Neural cell (in vitro differentiated cells): ENCODE results near the gene GNPTAB. TPM values are rescaled to one million over a fixed set of nuclear protein-coding genes. Genes with fewer than 3 reads are reported as not detected.

Experiments
- H2AFZ ChIP-seq: fragments of 200-600, 300-800 bp; sonication (generic), shearing (Covaris generic); 2 replicates; pipeline ENCODE4 v1.6.0; 2014; ENCODE audit warnings: low read depth, mild to moderate bottlenecking, antibody characterized with exemption, low read length, moderate library complexity
- H3F3A ChIP-seq: fragments of 200-600 bp; shearing (Covaris generic); 2 replicates; pipeline ENCODE4 v1.6.1; 2016; ENCODE audit warnings: mild to moderate bottlenecking, moderate library complexity, mixed read lengths, antibody characterized with exemption, low read length; ENCODE audit not compliant: insufficient read depth, poor library complexity, severe bottlenecking
- H3K27ac ChIP-seq: fragments of 200-600, 300-800 bp; sonication (generic), shearing (Covaris generic); 2 replicates; pipeline ENCODE4 v1.5.1; 2014; ENCODE audit warnings: mild to moderate bottlenecking, low read length, moderate library complexity
- H3K27me3 ChIP-seq: fragments of 300-800, 200-600 bp; sonication (generic), shearing (Covaris generic); 2 replicates; pipeline ENCODE4 v1.6.0; 2014; ENCODE audit warnings: mild to moderate bottlenecking, low read depth, low read length, moderate library complexity; ENCODE audit not compliant: insufficient read depth
- H3K36me3 ChIP-seq: fragments of 300-800, 200-600 bp; sonication (generic), shearing (Covaris generic); 2 replicates; pipeline ENCODE4 v1.5.1; 2014; ENCODE audit warnings: mild to moderate bottlenecking, antibody characterized with exemption, low read length, moderate library complexity; ENCODE audit not compliant: insufficient read depth
- H3K4me2 ChIP-seq: fragments of 300-800, 200-600 bp; sonication (generic), shearing (Covaris generic); 2 replicates; pipeline ENCODE4 v1.6.0; 2014; ENCODE audit warnings: mild to moderate bottlenecking, low read length
- H3K4me3 ChIP-seq: fragments of 300-800, 200-600 bp; sonication (generic), shearing (Covaris generic); 2 replicates; pipeline ENCODE4 v1.5.1; 2014; ENCODE audit warnings: mild to moderate bottlenecking, low read length, moderate library complexity
- H3K79me2 ChIP-seq: fragments of 200-600 bp; shearing (Covaris generic); replicated peaks from 2 replicates; pipeline ENCODE4 v1.6.0; 2014; ENCODE audit warnings: mild to moderate bottlenecking, low read length, moderate library complexity; ENCODE audit not compliant: insufficient read depth
- H3K9ac ChIP-seq: fragments of 300-800, 200-600 bp; sonication (generic), shearing (Covaris generic); 2 replicates; pipeline ENCODE4 v1.6.1; 2016; ENCODE audit warnings: mild to moderate bottlenecking, low read length, mixed read lengths
- H3K9me2 ChIP-seq: fragments of 200-600 bp; shearing (Covaris generic); 2 replicates; pipeline ENCODE4 v1.6.1; 2016; ENCODE audit warnings: mild to moderate bottlenecking, low read length, mixed read lengths; ENCODE audit not compliant: insufficient read depth
- H3K9me3 ChIP-seq: fragments of 200-600, 300-800 bp; sonication (generic), shearing (Covaris generic); 2 replicates; pipeline ENCODE4 v1.6.1; 2016; ENCODE audit warnings: mild to moderate bottlenecking, mixed run types, low read length, moderate library complexity, mixed read lengths
- H4K20me1 ChIP-seq: fragments of 200-600 bp; shearing (Covaris generic); 2 replicates; pipeline ENCODE4 v1.6.1; 2016; ENCODE audit warnings: mild to moderate bottlenecking, mixed run types; ENCODE audit not compliant: insufficient read depth
- CTCF ChIP-seq: fragments of 450-650 bp; IDR thresholded peaks from 2 replicates; pipeline ENCODE4 v1.5.1; 2014; ENCODE audit warnings: antibody characterized with exemption, mild to moderate bottlenecking, moderate library complexity; ENCODE audit not compliant: poor library complexity, severe bottlenecking
- EP300 ChIP-seq: fragments of 450-650 bp; conservative IDR thresholded peaks from 2 replicates; pipeline ENCODE4 v1.6.1; 2014; ENCODE audit warnings: antibody characterized with exemption, mild to moderate bottlenecking, moderate library complexity; ENCODE audit not compliant: poor library complexity, severe bottlenecking
- EZH2 ChIP-seq: fragments of 200-600, 300-800 bp; shearing (Covaris generic), sonication (generic); IDR thresholded peaks from 2 replicates; pipeline ENCODE4 v1.6.1; 2014; ENCODE audit warnings: antibody characterized with exemption, low read length, borderline replicate concordance, mild to moderate bottlenecking; ENCODE audit not compliant: insufficient read depth, poor library complexity, severe bottlenecking
- MXI1 ChIP-seq: fragments of 450-650 bp; conservative IDR thresholded peaks from 2 replicates; pipeline ENCODE4 v1.6.1; 2014; ENCODE audit warnings: antibody characterized with exemption, mild to moderate bottlenecking; ENCODE audit not compliant: poor library complexity, severe bottlenecking
- POLR2AphosphoS5 ChIP-seq: IDR thresholded peaks from 2 replicates; pipeline ENCODE4 v1.6.1; 2012
- RAD21 ChIP-seq: fragments of 450-650 bp; conservative IDR thresholded peaks from 2 replicates; pipeline ENCODE4 v1.6.1; 2014; ENCODE audit warnings: antibody characterized with exemption, mild to moderate bottlenecking, moderate library complexity
- REST ChIP-seq: IDR thresholded peaks from 2 replicates; pipeline ENCODE4 v1.6.1; 2012; ENCODE audit warnings: borderline replicate concordance
- SMC3 ChIP-seq: fragments of 450-650 bp; conservative IDR thresholded peaks from 2 replicates; pipeline ENCODE4 v1.6.1; 2014; ENCODE audit warnings: antibody characterized with exemption, mild to moderate bottlenecking, moderate library complexity; ENCODE audit not compliant: poor library complexity
- TAF1 ChIP-seq: IDR thresholded peaks from 2 replicates; pipeline ENCODE4 v1.6.1; 2012; ENCODE audit warnings: low read depth
- polyA plus RNA-seq: library from polyadenylated mRNA; depleted of rRNA; stranded (reverse); fragments of >200 nt; gene quantifications from 2 replicates; pipeline ENCODE4 v1.2.3, GENCODE V29; 2014

GNPTAB gene
- polyA plus RNA-seq, 1 donor from 2014 or later, result 80.0 TPM

GRCh38 chr12:101767537-101767936 lies 63.2 kb downstream of the GNPTAB start:
- H3K36me3 ChIP-seq, result peaks cover 3% of the 10 kb centered on the region
- H3K9me3 ChIP-seq, result no peaks in the 10 kb centered on the region
- H2AFZ ChIP-seq, result no peak overlapping the region
- no peaks in the 10 kb centered on the region for H3F3A ChIP-seq
- no peak overlapping the region for H3K27ac ChIP-seq
- no peaks in the 10 kb centered on the region for H4K20me1 ChIP-seq
- no peak overlapping the region for H3K9ac ChIP-seq
- no peak overlapping the region for H3K4me3 ChIP-seq
- no peaks in the 10 kb centered on the region for H3K9me2 ChIP-seq
- no peaks in the 10 kb centered on the region for H3K27me3 ChIP-seq
- TF ChIP-seq REST (no peak), EP300 (no peak), EZH2 (no peak), SMC3 (no peak), RAD21 (no peak), CTCF (no peak), TAF1 (no peak), POLR2AphosphoS5 (no peak), MXI1 (no peak)
- no peaks in the 10 kb centered on the region for H3K79me2 ChIP-seq
- H3K4me2 ChIP-seq, result no peak overlapping the region

GRCh38 chr12:101764051-101764792 lies 66.5 kb downstream of the GNPTAB start:
- no peak for TF ChIP-seq EP300
- H3K9ac ChIP-seq, result no peak overlapping the region
- no peaks in the 10 kb centered on the region for H3K27me3 ChIP-seq
- H3K9me3 ChIP-seq, result no peaks in the 10 kb centered on the region
- no peaks in the 10 kb centered on the region for H4K20me1 ChIP-seq
- no peaks in the 10 kb centered on the region for H3K9me2 ChIP-seq
- no peak overlapping the region for H3K4me3 ChIP-seq
- no peaks in the 10 kb centered on the region for H3K79me2 ChIP-seq
- H3F3A ChIP-seq, result no peaks in the 10 kb centered on the region
- H3K36me3 ChIP-seq, result peaks cover 8% of the 10 kb centered on the region
- no peak overlapping the region for H3K4me2 ChIP-seq
- H2AFZ ChIP-seq, result no peak overlapping the region
- no peak overlapping the region for H3K27ac ChIP-seq
